ENCODE results near the gene RNF130.

- TF ChIP-seq CTCF (IDR thresholded peaks at IDR 0.05) (no peak), EZH2 (IDR thresholded peaks at IDR 0.05) (no peak)
These were observed 9.9 kb upstream of the RNF130 start for GRCh38 chr5:180081481-180081880.
